T-helper 9 cell (primary cell): ENCODE data around the gene FHAD1.
A peak's percentile ranks its signal among the peaks of the same experiment; 100 is the strongest.

Experiments used
- DNase-seq: peaks from one replicate; pipeline ENCODE4 v3.0.0-alpha.2; 2020

Gene FHAD1

DNA sequence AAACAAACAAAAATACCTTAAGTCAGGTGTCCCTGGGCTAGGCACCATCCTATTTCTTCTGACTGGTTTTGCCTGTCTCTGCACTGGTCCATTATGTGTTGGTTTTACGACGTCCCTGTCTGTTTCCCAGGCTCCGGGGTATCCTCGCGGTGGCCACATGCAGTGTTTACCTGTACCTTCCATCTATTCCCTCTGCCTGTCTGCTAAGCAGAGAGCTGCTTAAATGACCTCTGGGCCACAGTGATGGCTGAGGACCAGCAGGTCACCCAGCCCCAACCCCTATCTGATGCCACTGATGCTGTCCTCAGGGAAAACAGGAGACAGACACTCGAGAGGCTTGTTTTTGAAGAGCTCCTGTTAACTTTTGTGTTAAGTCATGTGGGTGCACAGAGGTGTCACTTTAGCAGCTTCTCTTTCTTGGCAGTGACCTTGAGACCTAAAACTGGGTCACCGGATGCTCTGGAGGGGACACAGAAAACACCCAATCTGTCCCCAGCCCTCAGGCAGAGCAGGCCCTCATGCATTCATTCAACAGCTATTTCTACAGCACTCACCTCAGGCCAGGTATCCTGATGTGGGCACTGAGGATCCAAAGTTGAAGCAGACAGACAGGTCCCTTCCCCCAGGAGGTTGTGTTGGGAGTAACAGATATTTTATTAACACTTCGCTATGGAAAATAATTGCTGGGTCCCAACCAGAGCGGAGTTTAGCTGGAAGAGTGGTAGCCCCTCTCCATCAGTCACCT, 158.3 kb downstream of the FHAD1 start:
- DNase-seq: no peak

DNA sequence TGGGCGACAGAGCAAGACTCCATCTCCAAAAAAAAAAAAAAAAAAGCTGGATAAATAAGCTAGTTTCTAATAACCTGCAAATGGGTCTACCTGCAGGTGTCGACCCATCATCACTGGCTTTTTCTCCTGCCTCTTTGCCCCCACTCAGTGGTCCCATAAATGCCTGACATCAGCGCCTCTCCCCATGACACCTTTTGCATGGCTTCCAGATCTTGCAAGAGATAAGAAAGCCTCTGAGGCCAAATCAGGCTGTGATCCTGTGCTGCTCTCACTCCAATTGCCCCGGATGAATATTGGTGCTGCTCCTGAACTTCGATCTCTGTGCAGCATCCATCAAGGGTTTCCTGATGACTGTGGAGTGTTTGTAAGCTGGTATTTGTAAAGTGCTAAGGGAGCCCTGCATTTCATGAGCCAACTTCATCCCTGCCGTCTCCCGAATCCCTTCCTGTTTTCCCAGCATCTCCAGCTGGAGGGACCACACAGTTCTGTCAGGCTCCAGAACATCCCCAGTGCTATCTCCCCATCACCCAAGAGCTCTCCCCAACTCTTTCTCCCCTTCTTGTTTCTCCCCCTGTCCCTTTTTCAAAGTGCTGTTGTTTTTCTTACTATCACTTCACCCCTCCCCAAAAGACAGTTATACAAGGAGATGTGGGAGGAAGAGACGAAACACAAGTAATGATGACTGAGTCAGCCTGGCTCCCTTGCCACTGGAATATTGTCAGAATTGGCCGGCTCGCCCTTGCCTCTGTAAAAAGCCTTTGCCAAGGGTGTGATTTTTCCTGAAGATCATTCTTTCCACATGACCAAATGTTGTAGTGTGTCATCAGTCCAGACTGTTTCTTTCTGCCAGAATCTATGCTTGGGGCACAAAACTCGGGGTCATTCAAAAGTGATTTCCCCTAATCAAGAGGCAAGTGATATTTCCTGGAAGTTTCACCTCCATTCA, 159.9 kb downstream of the FHAD1 start:
- no peak for DNase-seq

GRCh38 chr1:15407580-15407979, 160.6 kb downstream of the FHAD1 start:
- no peak for DNase-seq

- no peak for DNase-seq
Measured at GRCh38 chr1:15408890-15409387, 161.9 kb downstream of the FHAD1 start.

DNA sequence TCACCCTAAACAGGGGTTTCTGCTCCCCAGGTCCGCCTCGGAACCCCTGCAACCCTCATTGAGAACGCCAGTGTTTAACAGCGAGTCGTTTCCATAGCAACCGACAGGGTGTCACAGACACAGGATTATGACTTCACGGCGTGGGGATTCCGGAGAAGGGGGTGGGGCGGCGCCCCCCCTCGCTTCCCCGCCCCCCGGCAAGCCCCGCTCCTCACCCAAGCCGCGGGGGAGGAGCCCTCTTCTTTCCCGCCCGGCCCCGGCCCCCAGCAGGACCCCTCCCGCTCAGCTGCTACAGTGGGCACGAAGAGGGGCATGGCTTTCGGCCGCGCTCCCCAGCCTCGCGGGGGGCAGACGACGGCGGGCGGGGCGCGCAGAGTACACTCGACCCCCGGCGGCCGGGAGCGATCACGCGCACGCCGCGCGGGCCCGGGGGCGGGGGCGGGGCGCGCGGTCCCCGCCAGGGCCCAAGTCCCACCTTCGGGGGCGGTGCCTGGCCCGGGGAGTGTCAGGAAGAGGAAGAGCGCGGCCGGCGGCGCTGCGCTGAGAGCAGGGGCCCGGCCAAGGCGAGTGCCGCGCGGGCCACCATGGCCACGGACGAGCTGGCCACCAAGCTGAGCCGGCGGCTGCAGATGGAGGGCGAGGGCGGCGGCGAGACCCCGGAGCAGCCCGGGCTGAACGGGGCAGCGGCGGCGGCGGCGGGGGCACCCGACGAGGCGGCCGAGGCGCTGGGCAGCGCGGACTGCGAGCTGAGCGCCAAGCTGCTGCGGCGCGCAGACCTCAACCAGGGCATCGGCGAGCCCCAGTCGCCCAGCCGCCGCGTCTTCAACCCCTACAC, 162.6 kb downstream of the FHAD1 start, which contains the start of gene EFHD2:
Gene EFHD2, plus strand, starts transcription at position 501 of the 835 bp plus-strand sequence. Its CDS starts 84 bp downstream, at position 585.
- peak; percentile 84 for DNase-seq

- no peak for DNase-seq
Measured at GRCh38 chr1:15410223-15410883, 163.3 kb downstream of the FHAD1 start.

GRCh38 chr1:15410884-15411245, 163.8 kb downstream of the FHAD1 start:
- no peak for DNase-seq

GRCh38 chr1:15411593-15412137, 164.6 kb downstream of the FHAD1 start:
- peak; percentile 37 for DNase-seq

- peak; percentile 41 for DNase-seq
Measured at GRCh38 chr1:15412175-15412800, 165.3 kb downstream of the FHAD1 start.

DNA sequence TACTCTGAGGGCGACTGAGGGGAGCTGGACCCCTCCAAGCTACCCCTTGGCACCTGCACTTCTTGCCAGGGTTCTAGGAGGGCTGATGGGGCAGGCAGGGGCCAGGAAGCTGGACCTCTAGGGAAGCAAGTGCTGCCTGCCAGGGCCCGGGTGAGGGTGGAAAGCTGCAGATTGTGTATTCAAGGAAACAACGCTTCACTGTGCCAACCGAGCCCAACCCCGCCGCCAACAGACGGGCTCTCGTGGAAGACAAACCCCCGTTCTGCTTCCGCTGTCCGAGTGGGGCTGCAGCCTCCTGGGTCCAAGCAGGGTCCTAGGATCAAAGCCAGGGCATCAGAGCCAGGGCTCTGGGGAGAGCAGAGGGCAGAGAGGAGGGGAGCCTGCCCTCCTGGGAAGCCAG, 165.8 kb downstream of the FHAD1 start:
- no peak for DNase-seq

- DNase-seq: no peak
Measured at GRCh38 chr1:15413563-15414444, 166.8 kb downstream of the FHAD1 start.

DNA sequence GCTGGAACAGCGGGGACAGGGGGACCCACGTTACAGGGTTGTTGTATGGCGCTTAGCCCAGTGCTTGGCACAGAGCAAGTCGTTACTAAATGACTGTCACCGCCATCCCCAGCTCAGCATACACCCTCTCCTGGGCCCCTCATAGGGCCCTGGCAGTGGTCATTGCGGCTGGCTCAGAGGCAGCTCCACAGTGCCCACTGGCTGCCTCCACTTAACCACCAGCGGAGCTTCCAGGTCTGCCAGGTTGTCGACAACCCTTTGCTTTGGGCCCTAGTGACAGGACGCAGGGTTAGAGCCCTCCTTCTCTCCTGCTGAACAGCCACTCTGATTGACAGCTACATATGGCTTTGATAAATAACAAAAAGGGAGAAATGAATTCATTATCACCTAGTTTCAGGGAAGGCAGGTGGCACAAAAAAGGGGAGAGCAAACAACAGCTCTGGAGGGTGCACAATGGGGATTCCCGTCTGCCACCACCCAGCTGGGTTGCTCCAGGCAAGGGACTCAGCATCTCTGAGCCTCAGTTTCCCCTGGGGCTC, 167.5 kb downstream of the FHAD1 start:
- no peak for DNase-seq

DNA sequence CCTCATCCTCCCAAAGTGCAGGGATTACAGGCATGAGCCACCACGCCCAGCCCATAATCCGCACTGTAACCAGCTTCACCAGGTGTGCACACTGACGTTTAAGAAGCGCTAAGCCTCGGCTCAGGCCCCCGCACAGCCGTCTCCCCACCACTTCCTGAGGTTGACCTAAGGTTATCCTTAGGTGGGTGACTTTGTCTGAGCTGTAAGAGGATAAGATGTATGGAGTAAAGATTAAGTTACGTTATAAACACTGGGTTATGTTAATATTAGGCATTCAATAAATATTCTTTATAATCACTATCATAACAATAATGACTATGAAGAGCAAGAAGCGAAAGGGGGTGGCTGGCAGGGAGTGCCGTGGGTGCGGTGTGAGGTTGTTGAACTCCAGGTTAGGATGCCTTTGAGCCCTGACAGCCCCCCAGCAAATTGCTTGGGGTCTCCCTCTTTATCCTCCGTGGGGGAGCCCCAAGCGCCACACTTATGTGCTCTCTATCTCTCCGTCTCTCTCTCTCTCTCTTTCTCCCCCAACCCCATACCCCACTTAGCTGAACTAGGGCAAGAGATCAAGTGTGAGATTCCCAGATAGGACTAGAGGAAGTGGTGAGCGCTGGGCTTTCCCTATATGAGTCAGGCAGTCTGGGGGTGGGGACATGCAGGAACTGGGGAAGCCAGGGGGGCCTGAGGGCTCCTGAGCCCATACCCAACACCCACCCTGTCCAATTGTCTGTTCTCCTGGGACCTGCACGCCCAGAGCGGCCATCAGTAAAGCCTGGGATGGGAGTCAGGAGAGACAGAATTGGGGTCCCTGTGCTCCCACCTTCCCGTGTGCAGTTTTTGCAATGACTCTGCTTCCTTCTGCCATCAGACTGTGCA, 170.3 kb downstream of the FHAD1 start:
- DNase-seq: peak; percentile 67

- DNase-seq: no peak
Measured at GRCh38 chr1:15418806-15419515, 171.9 kb downstream of the FHAD1 start.

DNA sequence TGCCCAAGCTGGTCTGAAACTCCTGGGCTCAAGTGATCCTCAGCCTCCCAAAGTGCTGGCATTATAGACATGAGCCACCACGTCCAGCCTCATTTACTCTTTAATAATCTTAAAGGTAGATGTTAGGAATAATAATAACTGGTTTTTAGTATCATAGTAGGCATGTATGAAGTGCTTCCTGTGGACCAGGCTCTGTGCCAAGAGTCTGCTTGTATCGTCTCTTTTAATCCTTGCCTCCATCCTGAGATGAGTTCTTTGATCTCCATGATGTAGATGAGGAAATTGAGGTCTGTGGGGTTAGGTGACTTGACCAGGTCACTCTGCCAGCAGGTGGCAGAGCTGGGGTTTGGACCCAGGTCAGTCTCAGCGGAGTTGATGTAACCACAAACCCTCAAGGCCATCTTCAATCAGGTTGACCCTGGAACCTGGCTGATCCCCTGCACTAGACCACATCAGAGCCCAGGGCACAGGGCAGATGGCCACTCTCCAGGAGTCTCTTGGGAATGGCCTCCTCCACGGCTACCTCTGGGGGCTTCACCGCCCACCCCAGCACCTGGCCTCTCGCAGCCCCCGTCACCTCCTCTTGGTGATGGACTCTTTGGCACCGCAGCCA, 173.9 kb downstream of the FHAD1 start:
- no peak for DNase-seq

GRCh38 chr1:15422871-15423270, 175.8 kb downstream of the FHAD1 start:
- DNase-seq: no peak

DNA sequence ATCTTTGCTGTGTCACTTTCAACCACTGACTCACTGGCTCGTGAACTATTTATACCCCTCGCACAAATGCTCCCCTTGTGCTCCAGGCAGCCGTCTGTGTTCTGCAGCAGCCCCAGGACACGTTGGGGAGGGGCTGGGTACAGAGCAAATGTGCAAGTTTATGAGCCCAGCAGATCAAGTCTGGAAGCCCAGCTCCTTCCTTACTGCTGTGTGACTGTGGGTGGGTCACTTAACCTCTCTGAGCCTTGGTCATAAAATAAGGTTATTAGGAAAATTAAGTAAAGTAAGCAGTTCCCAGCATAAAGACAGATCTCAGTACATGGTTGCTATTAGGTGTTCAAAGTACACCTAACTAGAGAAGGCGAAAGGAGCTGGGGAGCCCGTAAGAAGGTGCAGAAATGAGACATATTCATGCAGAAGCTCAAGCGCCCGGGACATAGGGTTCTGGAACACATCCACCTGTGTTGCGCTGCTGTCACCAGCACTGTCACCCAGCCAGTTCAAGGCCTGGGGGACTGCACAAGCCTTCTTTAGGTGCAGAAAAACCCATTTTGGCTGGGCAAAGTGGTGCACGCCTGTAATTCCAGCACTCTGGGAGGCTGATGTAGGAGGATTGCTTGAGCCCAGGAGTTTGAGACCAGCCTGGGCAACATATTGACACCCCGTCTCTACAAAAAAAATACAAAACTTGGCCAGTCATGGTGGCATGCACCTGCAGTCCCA, 176.5 kb downstream of the FHAD1 start:
- no peak for DNase-seq
